ENCODE results near the gene SNRPF. TPM values are rescaled to one million over a fixed set of nuclear protein-coding genes. Genes with fewer than 3 reads are reported as not detected.
"Not testable (repeated sequence)": the region's sequence is repeated elsewhere in the genome, so short reads cannot be mapped to it uniquely, and the experiment has no call there.

Gene SNRPF
- total RNA-seq, 4 donors from 2014 or later: 6.1 to 11.8 (median 8.3) TPM

GRCh38 chr12:95836185-95836609 is 22.6 kb upstream of the SNRPF start:
- intact Hi-C loops (cut with DNase I): no loop called here
- TF ChIP-seq, protein P1, sequence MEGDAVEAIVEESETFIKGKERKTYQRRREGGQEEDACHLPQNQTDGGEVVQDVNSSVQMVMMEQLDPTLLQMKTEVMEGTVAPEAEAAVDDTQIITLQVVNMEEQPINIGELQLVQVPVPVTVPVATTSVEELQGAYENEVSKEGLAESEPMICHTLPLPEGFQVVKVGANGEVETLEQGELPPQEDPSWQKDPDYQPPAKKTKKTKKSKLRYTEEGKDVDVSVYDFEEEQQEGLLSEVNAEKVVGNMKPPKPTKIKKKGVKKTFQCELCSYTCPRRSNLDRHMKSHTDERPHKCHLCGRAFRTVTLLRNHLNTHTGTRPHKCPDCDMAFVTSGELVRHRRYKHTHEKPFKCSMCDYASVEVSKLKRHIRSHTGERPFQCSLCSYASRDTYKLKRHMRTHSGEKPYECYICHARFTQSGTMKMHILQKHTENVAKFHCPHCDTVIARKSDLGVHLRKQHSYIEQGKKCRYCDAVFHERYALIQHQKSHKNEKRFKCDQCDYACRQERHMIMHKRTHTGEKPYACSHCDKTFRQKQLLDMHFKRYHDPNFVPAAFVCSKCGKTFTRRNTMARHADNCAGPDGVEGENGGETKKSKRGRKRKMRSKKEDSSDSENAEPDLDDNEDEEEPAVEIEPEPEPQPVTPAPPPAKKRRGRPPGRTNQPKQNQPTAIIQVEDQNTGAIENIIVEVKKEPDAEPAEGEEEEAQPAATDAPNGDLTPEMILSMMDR (IDR thresholded peaks at IDR 0.05): no peak
- Histone ChIP-seq H3K36me3 (no peaks in the 10 kb centered on the region), H3K27ac (peak overlapping the region in 1 of 3 donors; percentile 7), H3K27me3 (no peaks in the 10 kb centered on the region), H3K9me3 (no peaks in the 10 kb centered on the region), H3K4me3 (replicated peaks in 1 of 3) (no peak overlapping the region), H3K4me1 (peaks cover 8% of the 10 kb centered on the region in 2 donors)
- DNase-seq: no peak
- WGBS, 2 donors: 24 to 32% methylated on average over 3 of the region's 3 CpGs

DNA sequence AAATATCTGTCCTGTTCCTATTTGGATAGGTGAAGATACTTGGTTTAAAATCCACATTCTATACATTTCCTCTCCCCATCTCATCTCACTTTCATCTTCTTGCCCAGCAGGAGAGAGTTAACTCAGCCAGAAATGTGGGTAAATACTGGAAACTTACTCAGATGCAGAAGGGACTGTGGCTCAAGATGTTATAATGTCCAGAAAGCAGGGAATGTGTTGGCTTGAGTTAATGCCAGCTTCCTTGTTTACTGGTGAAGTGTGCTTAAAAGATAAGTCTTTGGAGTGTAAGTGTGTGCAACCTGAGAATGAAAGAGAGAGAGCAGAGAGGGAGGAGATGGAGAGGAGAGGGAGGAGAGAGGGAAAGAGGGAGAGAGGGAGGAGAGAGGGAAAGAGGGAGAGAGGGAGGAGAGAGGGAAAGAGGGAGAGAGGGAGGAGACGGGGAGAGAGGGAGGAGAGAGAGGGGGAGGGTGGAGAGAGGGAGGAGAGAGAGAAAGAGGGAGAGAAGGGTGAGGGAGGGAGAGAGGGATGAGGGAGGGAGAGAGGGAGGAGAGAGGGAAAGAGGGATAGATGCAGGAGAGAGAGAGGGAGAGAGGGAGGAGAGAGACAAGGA is 22.0 kb upstream of the SNRPF start:
- peak overlapping the region in 1 of 3 donors; percentile 7 for H3K27ac ChIP-seq
- no peak overlapping the region for H3K4me3 ChIP-seq (replicated peaks in 1 of 3)
- no peaks in the 10 kb centered on the region for H3K27me3 ChIP-seq
- intact Hi-C loops (cut with DNase I): no loop called here
- H3K36me3 ChIP-seq: no peaks in the 10 kb centered on the region
- 0% methylated on average over 1 of the region's 1 CpG for WGBS, 2 donors
- H3K9me3 ChIP-seq: no peaks in the 10 kb centered on the region
- TF ChIP-seq, protein P1 (IDR thresholded peaks at IDR 0.05): peak in 1 of 6 experiments; percentile 20
- no peak for TF ChIP-seq POLR2A (IDR thresholded peaks at IDR 0.05)
- peaks cover 8% of the 10 kb centered on the region in 2 donors for H3K4me1 ChIP-seq
- no peak for DNase-seq

GRCh38 chr12:95837240-95838038 is 21.3 kb upstream of the SNRPF start:
- Histone ChIP-seq H3K27ac (no peak overlapping the region), H3K4me1 (peaks cover 8% of the 10 kb centered on the region in 2 donors), H3K9me3 (no peaks in the 10 kb centered on the region), H3K36me3 (no peaks in the 10 kb centered on the region), H3K4me3 (replicated peaks in 1 of 3) (no peak overlapping the region), H3K27me3 (no peaks in the 10 kb centered on the region)
- 40 to 41% methylated on average over 10 of the region's 10 CpGs for WGBS, 2 donors
- intact Hi-C loops (cut with DNase I): no loop called here
- DNase-seq: no peak
- TF ChIP-seq, protein P1 (IDR thresholded peaks at IDR 0.05): no peak
- no peak for TF ChIP-seq POLR2A (IDR thresholded peaks at IDR 0.05)

GRCh38 chr12:95838125-95838524 is 20.6 kb upstream of the SNRPF start:
- peak; percentile 39 to 44 for DNase-seq
- WGBS, 2 donors: 10 to 14% methylated on average over 11 of the region's 11 CpGs
- no peak overlapping the region for H3K27ac ChIP-seq
- no peak overlapping the region for H3K4me3 ChIP-seq (replicated peaks in 1 of 3)
- H3K9me3 ChIP-seq: no peaks in the 10 kb centered on the region
- intact Hi-C loops (cut with DNase I): no loop called here
- H3K27me3 ChIP-seq: no peaks in the 10 kb centered on the region
- peaks cover 8% of the 10 kb centered on the region in 2 donors for H3K4me1 ChIP-seq
- TF ChIP-seq, protein P1 (IDR thresholded peaks at IDR 0.05): no peak
- TF ChIP-seq POLR2A (IDR thresholded peaks at IDR 0.05): no peak
- no peaks in the 10 kb centered on the region for H3K36me3 ChIP-seq

GRCh38 chr12:95842426-95842825 is 16.3 kb upstream of the SNRPF start:
- intact Hi-C loops (cut with DNase I); H3K4me3 ChIP-seq (replicated peaks in 1 of 3); H3K27me3 ChIP-seq; DNase-seq; H3K4me1 ChIP-seq; H3K9me3 ChIP-seq; H3K27ac ChIP-seq; H3K36me3 ChIP-seq: not testable (repeated sequence)
- 94 to 96% methylated on average over 6 of the region's 12 CpGs for WGBS, 2 donors
